Neuronal stem cell (in vitro differentiated cells): ENCODE measurements around the gene ZBTB49.
A peak's percentile ranks its signal among the peaks of the same experiment; 100 is the strongest.

Experiments used
- DNase-seq: peaks from one replicate; pipeline ENCODE4 v3.0.0-alpha.2; 2013; ENCODE audit warnings: low spot score
- H2AFZ ChIP-seq: one replicate; pipeline ENCODE4 v1.6.1; 2013; ENCODE audit warnings: mild to moderate bottlenecking, low read length, inconsistent platforms
- H2AK5ac ChIP-seq: 2 replicates; pipeline ENCODE4 v1.6.1; 2013; ENCODE audit warnings: low read depth, mild to moderate bottlenecking, inconsistent platforms, low read length, moderate library complexity, mixed read lengths
- H2BK120ac ChIP-seq: 2 replicates; pipeline ENCODE4 v1.6.1; 2013; ENCODE audit warnings: low read depth, mild to moderate bottlenecking, inconsistent platforms, low read length, moderate library complexity, mixed read lengths
- H2BK12ac ChIP-seq: one replicate; pipeline ENCODE4 v1.6.1; 2013; ENCODE audit warnings: low read length, inconsistent platforms
- H2BK15ac ChIP-seq: 2 replicates; pipeline ENCODE4 v1.6.1; 2013; ENCODE audit warnings: mild to moderate bottlenecking, low read length, inconsistent platforms, mixed read lengths
- H2BK5ac ChIP-seq: one replicate; pipeline ENCODE4 v1.6.1; 2013; ENCODE audit warnings: inconsistent platforms, mild to moderate bottlenecking, low read length, moderate library complexity
- H3K14ac ChIP-seq: one replicate; pipeline ENCODE4 v1.6.1; 2013; ENCODE audit warnings: low read length, inconsistent platforms
- H3K18ac ChIP-seq: 2 replicates; pipeline ENCODE4 v1.6.1; 2013; ENCODE audit warnings: low read length, inconsistent platforms
- H3K23ac ChIP-seq: 2 replicates; pipeline ENCODE4 v1.6.1; 2013; ENCODE audit warnings: low read depth, mild to moderate bottlenecking, mixed read lengths, low read length, inconsistent platforms; ENCODE audit not compliant: poor library complexity
- H3K27ac ChIP-seq: replicated peaks from 3 replicates; pipeline ENCODE4 v1.5.1; 2013; ENCODE audit warnings: low read length, inconsistent platforms
- H3K27me3 ChIP-seq, 3 experiments: 2 replicates each; pipeline ENCODE4 v1.6.1; 2013; ENCODE audit warnings: low read length in 3 of 3, mild to moderate bottlenecking in 2 of 3, inconsistent platforms in 1 of 3, low read depth in 1 of 3, mixed read lengths in 1 of 3, moderate library complexity in 1 of 3; ENCODE audit not compliant: control insufficient read depth in 3 of 3, insufficient read depth in 3 of 3
- H3K36me3 ChIP-seq, 2 donors: replicated peaks in 1 of 2; 2 replicates each; pipeline ENCODE4 v1.6.1; 2013; ENCODE audit warnings: low read length in 2 of 2; ENCODE audit not compliant: control insufficient read depth in 2 of 2, insufficient read depth in 2 of 2
- H3K4ac ChIP-seq: 2 replicates; pipeline ENCODE4 v1.6.1; 2013; ENCODE audit warnings: inconsistent platforms, mild to moderate bottlenecking, low read length, moderate library complexity
- H3K4me1 ChIP-seq, 2 donors: 1 replicate in 1 of 2; 2 replicates in 1 of 2; pipeline ENCODE4 v1.6.1; 2013; ENCODE audit warnings: low read length in 2 of 2, low read depth in 1 of 2; ENCODE audit not compliant: control insufficient read depth in 2 of 2, insufficient read depth in 1 of 2
- H3K4me2 ChIP-seq: one replicate; pipeline ENCODE4 v1.6.1; 2013; ENCODE audit warnings: mild to moderate bottlenecking, low read length, inconsistent platforms; ENCODE audit not compliant: insufficient read depth, poor library complexity, severe bottlenecking
- H3K4me3 ChIP-seq, 2 donors: 2 replicates each; pipeline ENCODE4 v1.5.1; 2013; ENCODE audit warnings: low read length in 2 of 2, mild to moderate bottlenecking in 2 of 2, inconsistent platforms in 1 of 2, moderate library complexity in 1 of 2
- H3K79me1 ChIP-seq: one replicate; pipeline ENCODE4 v1.6.1; 2013; ENCODE audit warnings: low read depth, mild to moderate bottlenecking, inconsistent platforms, low read length, moderate library complexity
- H3K9ac ChIP-seq: one replicate; pipeline ENCODE4 v1.6.1; 2013; ENCODE audit warnings: mild to moderate bottlenecking, low read depth, low read length, inconsistent platforms; ENCODE audit not compliant: poor library complexity
- H3K9me3 ChIP-seq, 2 donors: replicated peaks in 1 of 2; 2 replicates each; pipeline versions ENCODE3 to v1.6.1; 2013; ENCODE audit warnings: low read length in 2 of 2, mild to moderate bottlenecking in 2 of 2, inconsistent platforms in 1 of 2, low read depth in 1 of 2, mixed read lengths in 1 of 2, moderate library complexity in 1 of 2; ENCODE audit not compliant: control insufficient read depth in 2 of 2, insufficient read depth in 1 of 2
- H4K8ac ChIP-seq: one replicate; pipeline ENCODE4 v1.6.1; 2013; ENCODE audit warnings: low read depth, mild to moderate bottlenecking, inconsistent platforms, low read length, moderate library complexity
- H4K91ac ChIP-seq: one replicate; pipeline ENCODE4 v1.6.1; 2013; ENCODE audit warnings: low read length, low read depth, mild to moderate bottlenecking, inconsistent platforms; ENCODE audit not compliant: poor library complexity
- WGBS, 2 donors: extraction: QIAGEN DNeasy Blood & Tissue Kit; methylation state at CpG; one replicate each; pipeline ENCODE4 v1.1.7; 2013; ENCODE audit warnings: missing lambda C conversion rate in 2 of 2, mixed read lengths in 1 of 2; ENCODE audit not compliant: insufficient read length in 2 of 2, insufficient replicate concordance in 1 of 2; ENCODE audit errors: extremely low coverage in 2 of 2; 5-methylcytosine and 5-hydroxymethylcytosine counted together

ZBTB49 gene

GRCh38 chr4:4327652-4328121 is 37.6 kb downstream of the ZBTB49 start:
- WGBS, 2 donors: no CpG with 5 or more reads among the region's 22 CpGs
- H3K4me3 ChIP-seq: no peak overlapping the region
- no peak overlapping the region for H2BK120ac ChIP-seq

GRCh38 chr4:4328206-4328605 is 38.2 kb downstream of the ZBTB49 start:
- H3K27me3 ChIP-seq: peaks cover 0 to 4% (median 0%) of the 10 kb centered on the region in 3 experiments
- WGBS, 2 donors: no CpG with 5 or more reads among the region's 1 CpG
- H3K27ac ChIP-seq: no peak overlapping the region
- H3K4me1 ChIP-seq: peaks cover 2 to 6% of the 10 kb centered on the region in 2 donors
- no peak overlapping the region for H3K23ac ChIP-seq
- no peaks in the 10 kb centered on the region for H3K9me3 ChIP-seq
- no peak overlapping the region for H2BK12ac ChIP-seq
- no peak for DNase-seq
- H3K36me3 ChIP-seq: no peaks in the 10 kb centered on the region
- no peak overlapping the region for H4K8ac ChIP-seq
- no peak overlapping the region for H2BK120ac ChIP-seq
- no peak overlapping the region for H3K18ac ChIP-seq
- H2BK5ac ChIP-seq: no peak overlapping the region
- H4K91ac ChIP-seq: no peak overlapping the region
- H2BK15ac ChIP-seq: no peak overlapping the region
- no peak overlapping the region for H2AFZ ChIP-seq
- no peak overlapping the region for H3K14ac ChIP-seq
- no peak overlapping the region for H3K9ac ChIP-seq
- no peak overlapping the region for H3K4ac ChIP-seq
- no peak overlapping the region for H2AK5ac ChIP-seq
- H3K79me1 ChIP-seq: peaks cover 2% of the 10 kb centered on the region
- no peak overlapping the region for H3K4me3 ChIP-seq
- no peak overlapping the region for H3K4me2 ChIP-seq

More at GRCh38 chr4:4327652-4328121, 37.6 kb downstream of the ZBTB49 start:
- Histone ChIP-seq H3K4me2 (no peak overlapping the region), H3K36me3 (peaks cover 0 to 1% of the 10 kb centered on the region in 2 donors), H3K14ac (no peak overlapping the region), H2BK12ac (no peak overlapping the region), H2BK15ac (no peak overlapping the region), H3K9me3 (no peaks in the 10 kb centered on the region), H3K23ac (no peak overlapping the region), H2BK5ac (no peak overlapping the region), H2AK5ac (no peak overlapping the region), H3K27me3 (peaks cover 0 to 4% (median 0%) of the 10 kb centered on the region in 3 experiments), H3K79me1 (peaks cover 2% of the 10 kb centered on the region), H4K91ac (no peak overlapping the region), H3K4ac (no peak overlapping the region), H3K9ac (no peak overlapping the region), H3K27ac (no peak overlapping the region), H3K4me1 (peaks cover 2 to 6% of the 10 kb centered on the region in 2 donors), H3K18ac (peak overlapping the region; percentile 18), H4K8ac (no peak overlapping the region), H2AFZ (peak overlapping the region; percentile 67)
- peak; percentile 14 for DNase-seq

- Histone ChIP-seq H2BK12ac (no peak overlapping the region), H4K8ac (no peak overlapping the region), H3K4me1 (peaks cover 2 to 4% of the 10 kb centered on the region in 2 donors), H2BK120ac (no peak overlapping the region), H3K18ac (no peak overlapping the region), H3K27ac (no peak overlapping the region), H2BK15ac (no peak overlapping the region), H2AK5ac (no peak overlapping the region), H3K9me3 (no peaks in the 10 kb centered on the region), H3K27me3 (peaks cover 0 to 4% (median 0%) of the 10 kb centered on the region in 3 experiments), H3K23ac (no peak overlapping the region), H3K36me3 (no peaks in the 10 kb centered on the region), H3K9ac (no peak overlapping the region), H3K4me3 (no peak overlapping the region), H4K91ac (no peak overlapping the region), H3K14ac (no peak overlapping the region), H3K4me2 (no peak overlapping the region), H2BK5ac (no peak overlapping the region), H3K4ac (no peak overlapping the region), H2AFZ (no peak overlapping the region), H3K79me1 (peaks cover 2% of the 10 kb centered on the region)
- DNase-seq: no peak
- WGBS, 2 donors: no CpG with 5 or more reads among the region's 4 CpGs
These were observed 38.8 kb downstream of the ZBTB49 start for GRCh38 chr4:4328840-4329239.

- no peak overlapping the region for H3K4me3 ChIP-seq
- no peak overlapping the region for H2BK15ac ChIP-seq
- no CpG with 5 or more reads among the region's 10 CpGs for WGBS, 2 donors
- no peak overlapping the region for H2AFZ ChIP-seq
- H3K4me2 ChIP-seq: no peak overlapping the region
- no peak for DNase-seq
- H3K4me1 ChIP-seq: peaks cover 0 to 2% of the 10 kb centered on the region in 2 donors
- H3K79me1 ChIP-seq: peaks cover 2% of the 10 kb centered on the region
- H3K27me3 ChIP-seq: peaks cover 0 to 4% (median 0%) of the 10 kb centered on the region in 3 experiments
- no peak overlapping the region for H3K23ac ChIP-seq
- no peaks in the 10 kb centered on the region for H3K36me3 ChIP-seq
- H3K4ac ChIP-seq: no peak overlapping the region
- H3K9me3 ChIP-seq: no peaks in the 10 kb centered on the region
- H4K91ac ChIP-seq: no peak overlapping the region
- no peak overlapping the region for H2BK120ac ChIP-seq
- H2AK5ac ChIP-seq: no peak overlapping the region
- H2BK12ac ChIP-seq: no peak overlapping the region
- no peak overlapping the region for H3K18ac ChIP-seq
- no peak overlapping the region for H3K27ac ChIP-seq
- no peak overlapping the region for H2BK5ac ChIP-seq
- H4K8ac ChIP-seq: no peak overlapping the region
- no peak overlapping the region for H3K9ac ChIP-seq
- H3K14ac ChIP-seq: no peak overlapping the region
These were observed 39.4 kb downstream of the ZBTB49 start for GRCh38 chr4:4329496-4329895.
